Caco-2 (cell line): ENCODE results near the gene SYNGR3. TPM values are rescaled to one million over a fixed set of nuclear protein-coding genes. Genes with fewer than 3 reads are reported as not detected.

Experiments
- BruUV-seq: library from RNA; stranded (reverse); fragments of 400-500 nt; replicated peaks from 2 replicates; lab custom pipeline; 2021; lab: Mats Ljungman, UMichigan
- CTCF ChIA-PET: fragments of 300-600 bp; sonication (Branson Sonifier 250); formaldehyde crosslinking; loops from one replicate; lab custom pipeline; 2022; ENCODE audit warnings: antibody characterized with exemption; lab: Charles Lee
- POLR2A ChIA-PET: fragments of 300-600 bp; sonication (Branson Sonifier 250); formaldehyde crosslinking; loops from one replicate; lab custom pipeline; 2022; ENCODE audit warnings: antibody characterized with exemption; lab: Charles Lee
- DNase-seq, 2 experiments: peaks; one replicate each; pipeline versions ENCODE4 v3.0.0 to v3.0.0-alpha.2; 2020 to 2022
- H3K27me3 ChIP-seq: replicated peaks from 2 replicates; pipeline ENCODE4 v1.6.0; 2011; ENCODE audit warnings: low read length; ENCODE audit not compliant: control insufficient read depth, insufficient read depth
- H3K36me3 ChIP-seq: 2 replicates; pipeline ENCODE4 v1.5.1; 2011; ENCODE audit warnings: low read length; ENCODE audit not compliant: control insufficient read depth, insufficient read depth
- H3K4me1 ChIP-seq: fragments of 250-450 bp; sonication (Bioruptor Pico); 2 replicates; pipeline ENCODE4 v1.5.1; 2020; ENCODE audit warnings: mild to moderate bottlenecking
- H3K4me3 ChIP-seq: 2 replicates; pipeline ENCODE4 v1.5.1; 2011; ENCODE audit warnings: low read depth, mild to moderate bottlenecking, control low read depth, low read length
- H3K9me3 ChIP-seq: fragments of 250-450 bp; sonication (Bioruptor Pico); 2 replicates; pipeline ENCODE4 v1.5.1; 2020; ENCODE audit warnings: mild to moderate bottlenecking, moderate library complexity
- H3K27ac Mint-ChIP-seq: one replicate; pipeline ENCODE4 v1.8.0; 2022; ENCODE audit warnings: mixed read lengths; ENCODE audit not compliant: unreplicated experiment
- H3K27me3 Mint-ChIP-seq: one replicate; pipeline ENCODE4 v1.8.0; 2022; ENCODE audit warnings: mixed read lengths; ENCODE audit not compliant: insufficient read depth, unreplicated experiment
- H3K36me3 Mint-ChIP-seq: one replicate; pipeline ENCODE4 v1.8.0; 2022; ENCODE audit warnings: mild to moderate bottlenecking, mixed read lengths; ENCODE audit not compliant: insufficient read depth, unreplicated experiment
- H3K4me1 Mint-ChIP-seq: one replicate; pipeline ENCODE4 v1.8.0; 2022; ENCODE audit warnings: low read depth, mixed read lengths; ENCODE audit not compliant: unreplicated experiment
- H3K4me3 Mint-ChIP-seq: one replicate; pipeline ENCODE4 v1.8.0; 2022; ENCODE audit warnings: mild to moderate bottlenecking, moderate library complexity, mixed read lengths; ENCODE audit not compliant: unreplicated experiment
- H3K9me3 Mint-ChIP-seq: one replicate; pipeline ENCODE4 v1.8.0; 2022; ENCODE audit warnings: mixed read lengths; ENCODE audit not compliant: unreplicated experiment
- CTCF ChIP-seq, 2 experiments: fragments of 200-600 bp in 1 of 2; IDR thresholded peaks; 1 replicate in 1 of 2; 2 replicates in 1 of 2; pipeline versions ENCODE4 v1.5.1 to v1.8.0; 2011 to 2022; ENCODE audit warnings: antibody characterized with exemption in 1 of 2, control low read depth in 1 of 2, inconsistent platforms in 1 of 2, low read depth in 1 of 2, low read length in 1 of 2, mild to moderate bottlenecking in 1 of 2, moderate library complexity in 1 of 2; ENCODE audit not compliant: insufficient read depth in 1 of 2, severe bottlenecking in 1 of 2, unreplicated experiment in 1 of 2
- intact Hi-C: fragments of 100-400 bp; cut with micrococcal nuclease; formaldehyde crosslinking; loops from one replicate; pipeline ENCODE4 v1.10.0; 2022; ENCODE audit not compliant: unreplicated experiment
- total RNA-seq: library from RNA; stranded (reverse); gene quantifications from 2 replicates; pipeline ENCODE4 v1.2.3, GENCODE V29; 2022

SYNGR3 gene
- total RNA-seq, 1 experiment from 2014 or later: 2.9 TPM

DNA sequence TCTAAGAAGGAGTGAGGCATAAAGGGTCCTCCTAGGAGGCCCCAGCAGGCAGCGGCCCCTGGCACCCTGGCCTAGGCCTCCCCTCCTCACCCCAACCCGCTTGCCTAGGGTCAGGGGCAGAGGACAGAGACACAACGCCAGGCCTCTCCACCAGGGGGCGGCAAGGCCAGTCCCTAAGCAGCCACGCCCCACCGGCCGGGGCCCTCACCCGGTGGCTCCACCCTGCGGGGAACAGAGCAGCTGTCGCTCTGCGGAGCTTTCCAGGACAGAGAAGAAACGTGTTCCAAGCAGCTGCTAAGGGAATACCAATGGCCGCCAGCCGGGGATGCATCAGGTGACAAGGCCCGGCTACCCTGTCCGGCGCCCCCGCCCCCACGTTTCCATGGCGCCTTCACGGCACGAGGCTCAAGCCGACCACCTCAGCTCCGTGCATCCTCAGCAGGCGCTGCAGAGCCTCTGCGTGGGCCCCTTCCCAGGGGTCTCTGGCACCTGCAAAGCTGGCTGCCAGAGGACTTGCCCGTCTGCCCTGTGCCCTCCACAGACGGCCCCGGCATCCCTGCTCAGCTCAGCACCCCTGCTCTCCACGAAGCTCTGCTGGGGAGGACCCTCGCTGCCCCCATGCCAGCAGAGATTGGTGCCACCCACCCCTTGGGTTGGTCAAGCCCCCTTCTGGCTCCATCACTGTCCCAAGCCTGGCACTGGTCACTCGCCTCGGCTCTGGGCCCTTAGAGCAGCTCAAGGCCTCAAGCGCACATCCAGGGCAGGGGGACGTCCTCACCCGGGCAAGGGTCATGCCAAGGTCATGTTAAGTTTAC is 14.3 kb downstream of the SYNGR3 start:
- H3K4me3 Mint-ChIP-seq: no peak overlapping the region
- peaks cover 56% of the 10 kb centered on the region for H3K36me3 Mint-ChIP-seq
- Histone ChIP-seq H3K9me3 (no peaks in the 10 kb centered on the region), H3K4me3 (no peak overlapping the region), H3K4me1 (peaks cover 15% of the 10 kb centered on the region; the same call in 1 of the 2 replicates), H3K27me3 (no peaks in the 10 kb centered on the region), H3K36me3 (peaks cover 2% of the 10 kb centered on the region)
- ChIA-PET CTCF (interaction anchor here (0.7 to 1.3 kb wide), 3 partner anchors 10 to 137 kb away, joined by 3 to 5 read pairs (median 4); no protein-coding TSS in a partner anchor), POLR2A (interaction anchor here (0.5 kb wide), 1 partner anchor 39 kb away, joined by 5 read pairs; the partner anchor contains the start of gene RPS2)
- H3K4me1 Mint-ChIP-seq: peaks cover 5% of the 10 kb centered on the region
- peak; percentile 80 to 86 for TF ChIP-seq CTCF (IDR thresholded peaks at IDR 0.05; ENCODE audit: insufficient read depth in 1 of 2, low read depth in 1 of 2, low read length in 1 of 2, severe bottlenecking in 1 of 2, unreplicated experiment in 1 of 2)
- no peak overlapping the region for H3K27ac Mint-ChIP-seq
- intact Hi-C loops: no loop called here
- no peaks in the 10 kb centered on the region for H3K27me3 Mint-ChIP-seq
- H3K9me3 Mint-ChIP-seq: no peaks in the 10 kb centered on the region
- DNase-seq: peak; percentile 79 to 86
- BruUV-seq: no TSS peak

- no peak for DNase-seq
- Histone ChIP-seq H3K36me3 (no peaks in the 10 kb centered on the region; the same call in 1 of the 2 replicates), H3K4me3 (no peak overlapping the region), H3K9me3 (no peaks in the 10 kb centered on the region), H3K4me1 (peaks cover 15% of the 10 kb centered on the region; the same call in 1 of the 2 replicates), H3K27me3 (no peaks in the 10 kb centered on the region)
- H3K27me3 Mint-ChIP-seq: no peaks in the 10 kb centered on the region
- intact Hi-C loops: no loop called here
- no peaks in the 10 kb centered on the region for H3K9me3 Mint-ChIP-seq
- no peak for TF ChIP-seq CTCF (IDR thresholded peaks at IDR 0.05; ENCODE audit: insufficient read depth in 1 of 2, low read depth in 1 of 2, low read length in 1 of 2, severe bottlenecking in 1 of 2, unreplicated experiment in 1 of 2)
- BruUV-seq: no TSS peak
- ChIA-PET CTCF (interaction anchor here (1.3 kb wide), 1 partner anchor 11 kb away, joined by 4 read pairs; no protein-coding TSS in a partner anchor), POLR2A (no interaction called here)
- H3K27ac Mint-ChIP-seq: no peak overlapping the region
- H3K4me3 Mint-ChIP-seq: no peak overlapping the region
- H3K4me1 Mint-ChIP-seq: peaks cover 5% of the 10 kb centered on the region
- peaks cover 49% of the 10 kb centered on the region for H3K36me3 Mint-ChIP-seq
These were observed 15.2 kb downstream of the SYNGR3 start for GRCh38 chr16:2004795-2005517.

DNA sequence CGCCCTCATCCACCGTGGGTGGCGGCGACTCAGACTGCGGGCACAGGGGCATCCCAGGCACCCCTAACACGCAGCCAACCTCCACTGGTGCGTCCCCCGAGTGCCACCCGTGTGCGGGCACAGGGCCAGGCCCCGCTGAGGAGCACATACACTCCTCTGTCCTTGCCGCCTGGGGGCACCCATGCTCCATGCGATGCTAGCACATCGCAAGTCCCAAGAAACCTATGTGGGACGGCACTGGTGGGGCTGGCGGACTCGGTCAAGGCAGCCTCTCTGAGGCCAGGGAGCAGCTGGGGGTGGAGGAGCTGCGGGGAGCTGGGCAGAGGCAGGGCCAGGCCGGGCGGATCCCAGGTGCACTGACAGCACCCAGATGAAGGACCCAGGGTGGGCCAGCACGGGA is 15.9 kb downstream of the SYNGR3 start:
- peak overlapping the region; percentile 45 for H3K4me3 Mint-ChIP-seq
- H3K27me3 Mint-ChIP-seq: no peaks in the 10 kb centered on the region
- CTCF ChIA-PET: no interaction called here
- Histone ChIP-seq H3K4me1 (peaks cover 15% of the 10 kb centered on the region; the same call in 1 of the 2 replicates), H3K4me3 (no peak overlapping the region), H3K9me3 (no peaks in the 10 kb centered on the region), H3K27me3 (no peaks in the 10 kb centered on the region), H3K36me3 (no peaks in the 10 kb centered on the region; the same call in 1 of the 2 replicates)
- no TSS peak for BruUV-seq
- intact Hi-C loops: no loop called here
- peaks cover 5% of the 10 kb centered on the region for H3K4me1 Mint-ChIP-seq
- DNase-seq: no peak
- H3K36me3 Mint-ChIP-seq: peaks cover 42% of the 10 kb centered on the region
- POLR2A ChIA-PET: no interaction called here
- TF ChIP-seq CTCF (IDR thresholded peaks at IDR 0.05; ENCODE audit: insufficient read depth in 1 of 2, low read depth in 1 of 2, low read length in 1 of 2, severe bottlenecking in 1 of 2, unreplicated experiment in 1 of 2): no peak
- H3K9me3 Mint-ChIP-seq: no peaks in the 10 kb centered on the region
- peak overlapping the region; percentile 51 for H3K27ac Mint-ChIP-seq
